GM04503 (cell line): ENCODE measurements around the gene GPR146.

Experiments used
- DNase-seq: peaks from one replicate; pipeline ENCODE4 v3.0.0-alpha.2; 2012; ENCODE audit warnings: low read depth

GPR146 gene

DNA sequence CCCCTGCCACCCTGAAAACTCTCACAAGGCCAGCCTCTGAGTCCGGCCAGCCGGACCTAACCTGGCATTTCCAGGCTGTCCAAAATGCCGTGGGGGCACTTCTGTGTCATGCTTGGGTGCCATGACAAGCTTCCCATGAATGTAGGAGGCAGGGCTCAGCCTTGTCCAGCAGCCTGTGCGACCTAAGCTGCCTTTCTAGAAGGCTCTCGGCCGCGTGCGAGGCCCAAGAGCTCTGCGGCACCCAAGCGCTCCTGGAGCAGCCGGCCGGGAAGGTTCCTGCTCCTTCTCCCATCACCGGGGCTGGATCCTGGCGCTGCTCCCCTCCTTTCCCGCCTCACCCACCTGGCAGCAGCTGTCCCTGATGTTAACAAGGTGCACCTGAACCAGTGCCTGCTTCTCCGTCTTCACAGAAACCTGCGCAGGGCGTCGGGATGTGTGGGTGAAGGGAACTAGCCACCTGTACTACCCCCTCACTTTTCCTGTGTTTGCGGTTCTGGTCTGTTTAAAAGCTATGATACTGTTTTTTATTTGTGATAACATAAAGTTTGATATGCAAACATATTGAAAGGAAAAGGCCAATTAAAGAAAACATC lies 49.7 kb downstream of the GPR146 start:
- no peak for DNase-seq

DNA sequence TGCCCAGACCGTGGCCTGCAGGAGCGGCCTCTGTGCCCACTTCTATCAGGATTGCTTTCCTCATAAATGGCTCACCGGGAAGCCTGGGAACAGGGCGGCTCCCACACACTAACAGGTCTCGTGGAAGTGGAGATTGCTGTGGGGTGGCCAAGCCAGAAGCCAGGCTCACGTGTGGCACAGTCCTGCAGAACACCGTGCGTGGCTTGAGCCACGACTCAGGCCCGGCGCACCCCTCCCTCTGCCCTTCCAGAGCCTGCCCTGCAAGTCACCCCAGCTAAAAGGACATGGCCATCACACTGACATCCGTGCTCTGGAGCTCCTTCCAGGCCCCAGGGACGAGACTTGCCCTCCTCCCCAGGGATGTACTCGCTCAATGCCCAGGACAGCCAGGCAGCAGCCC lies 50.5 kb downstream of the GPR146 start:
- no peak for DNase-seq

DNA sequence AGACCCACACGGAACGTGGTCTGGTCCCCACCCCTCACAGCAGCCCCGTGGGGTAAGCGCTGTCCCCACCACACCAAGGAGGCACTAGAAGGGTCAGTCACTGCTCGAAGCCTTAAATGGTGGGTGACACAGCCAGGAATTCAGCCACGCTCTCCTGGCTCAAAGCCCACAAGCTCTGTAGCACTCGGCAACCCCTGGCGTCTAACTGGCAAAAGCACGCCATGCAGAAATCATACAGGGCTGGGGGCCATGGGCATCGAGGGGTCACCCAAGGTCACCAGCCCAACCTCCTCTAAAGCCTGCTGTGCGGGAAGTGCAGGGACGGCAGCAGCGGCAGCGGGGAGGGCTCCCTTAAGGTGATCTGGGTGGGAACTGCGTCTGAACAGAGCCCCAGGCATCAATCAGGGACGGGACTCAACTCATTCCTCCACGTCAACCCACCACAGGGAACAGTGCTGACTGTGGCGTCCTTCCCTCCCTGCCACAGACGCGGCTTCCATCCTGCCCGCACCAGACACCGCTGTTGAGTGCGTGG lies 51.3 kb downstream of the GPR146 start:
- no peak for DNase-seq

DNA sequence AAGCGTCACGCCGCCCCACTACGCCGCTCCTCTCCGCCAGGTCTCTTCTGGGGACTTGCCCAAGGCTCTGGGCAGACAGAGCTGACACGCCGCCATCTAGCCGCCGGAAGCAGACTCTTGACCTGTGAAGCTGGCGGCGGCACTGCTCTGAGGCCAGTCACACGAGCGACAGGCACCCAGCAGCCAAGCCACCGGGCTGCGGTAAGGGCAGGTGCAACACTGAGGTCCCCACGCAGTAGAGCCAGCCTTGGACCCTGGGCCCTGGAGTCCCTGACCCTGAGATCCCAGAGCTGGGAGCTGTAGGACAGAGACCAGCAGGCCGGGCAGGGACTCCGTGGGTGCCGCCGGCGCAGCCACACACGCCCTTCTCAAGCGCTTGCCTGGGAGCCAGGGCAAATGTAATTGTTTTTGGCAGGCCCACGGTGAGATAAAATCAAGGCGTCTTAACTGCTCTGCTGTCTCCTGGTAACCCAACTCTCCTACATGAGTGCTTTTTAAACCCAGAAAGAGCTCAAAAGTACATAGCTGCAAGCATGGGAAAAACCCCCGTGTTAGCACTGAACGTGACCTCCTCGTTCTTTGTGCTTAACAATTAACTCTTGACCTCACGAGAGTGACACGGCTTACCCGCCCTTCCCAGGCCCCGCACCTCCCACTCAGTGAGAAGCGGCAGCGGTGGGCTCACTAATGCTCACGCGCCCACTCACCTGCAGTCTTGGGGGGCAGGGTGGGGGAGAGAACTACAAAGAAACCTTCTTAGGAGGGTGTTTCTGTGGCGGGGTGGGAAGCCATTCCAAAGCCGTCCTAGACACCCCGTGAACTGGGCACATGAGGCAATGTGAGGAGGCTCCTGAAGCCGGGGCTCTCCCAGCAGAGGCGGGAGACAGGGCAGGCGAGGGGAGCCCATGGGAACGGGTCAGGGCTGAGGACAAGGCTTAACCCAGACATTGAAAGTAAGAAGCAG lies 52.1 kb downstream of the GPR146 start:
- DNase-seq: no peak

DNA sequence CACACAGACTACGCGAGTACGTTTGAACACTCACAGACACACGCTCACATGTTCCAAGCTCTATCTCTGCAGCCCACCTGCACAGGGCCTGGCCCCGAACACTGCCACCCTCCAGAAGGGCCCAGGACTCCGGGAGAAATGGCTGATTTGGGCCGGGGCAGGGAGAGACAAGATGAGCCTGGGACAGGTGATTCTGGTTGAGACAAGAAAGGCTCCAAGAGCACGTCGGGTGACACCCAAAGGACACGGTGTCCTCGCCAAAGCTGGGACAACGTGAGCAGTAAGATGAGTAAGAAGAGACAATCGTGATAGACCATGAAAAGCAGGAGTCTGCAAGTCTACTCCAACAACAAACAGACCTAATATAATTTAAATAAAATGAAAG lies 52.8 kb downstream of the GPR146 start:
- DNase-seq: no peak

DNA sequence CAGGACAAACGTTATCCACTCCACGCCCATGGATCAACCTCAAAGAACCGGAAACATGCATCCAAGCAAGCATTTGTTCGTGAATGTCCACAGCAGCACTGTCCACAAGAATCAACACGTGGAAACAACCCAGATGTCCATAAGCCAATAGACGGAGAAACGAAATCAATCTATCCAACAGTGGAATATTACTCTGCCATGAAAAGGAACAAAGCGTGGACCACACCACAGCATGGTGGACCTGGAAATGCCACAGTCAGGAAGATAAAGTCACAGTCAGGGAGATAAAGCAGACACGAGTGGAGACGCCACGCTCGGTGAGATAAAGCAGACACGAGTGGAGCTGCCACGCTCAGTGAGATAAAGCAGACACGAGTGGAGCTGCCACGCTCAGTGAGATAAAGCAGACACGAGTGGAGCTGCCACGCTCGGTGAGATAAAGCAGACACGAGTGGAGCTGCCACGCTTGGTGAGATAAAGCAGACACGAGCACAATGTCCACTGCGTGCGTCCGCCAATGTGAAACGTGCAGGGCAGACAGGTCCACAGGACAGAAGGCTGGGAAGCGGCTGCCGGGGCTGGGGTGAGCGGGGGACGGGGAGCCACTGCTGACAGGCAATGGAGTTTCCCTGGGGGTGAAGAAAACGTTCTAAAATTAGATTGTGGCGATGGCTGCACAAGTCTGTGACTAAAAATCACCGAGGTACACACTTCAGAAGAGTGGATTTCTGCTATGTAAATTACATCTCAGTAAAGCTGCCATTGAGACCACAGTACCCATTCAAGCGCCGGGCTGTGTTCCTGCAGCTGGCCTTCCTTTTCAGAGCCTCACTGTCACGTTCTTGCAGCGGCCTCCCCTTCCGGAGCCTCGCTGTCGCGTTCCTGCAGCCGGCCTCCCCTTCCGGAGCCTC lies 54.2 kb downstream of the GPR146 start:
- DNase-seq: no peak

DNA sequence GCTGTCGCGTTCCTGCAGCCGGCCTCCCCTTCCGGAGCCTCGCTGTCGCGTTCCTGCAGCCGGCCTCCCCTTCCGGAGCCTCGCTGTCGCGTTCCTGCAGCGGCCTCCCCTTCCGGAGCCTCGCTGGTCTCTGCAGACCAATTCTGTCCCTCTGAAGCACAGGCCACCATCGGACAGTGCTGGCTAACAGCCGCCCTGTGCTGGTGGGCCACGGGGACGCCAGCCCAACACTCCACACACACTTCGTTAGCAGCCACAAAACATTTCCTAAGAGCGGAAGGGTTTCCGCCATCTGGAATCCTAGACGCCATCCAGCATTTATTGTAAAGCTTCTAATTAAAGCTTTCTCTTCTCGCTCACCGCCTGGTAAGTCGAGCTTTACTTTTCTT lies 54.8 kb downstream of the GPR146 start:
- DNase-seq: no peak

DNA sequence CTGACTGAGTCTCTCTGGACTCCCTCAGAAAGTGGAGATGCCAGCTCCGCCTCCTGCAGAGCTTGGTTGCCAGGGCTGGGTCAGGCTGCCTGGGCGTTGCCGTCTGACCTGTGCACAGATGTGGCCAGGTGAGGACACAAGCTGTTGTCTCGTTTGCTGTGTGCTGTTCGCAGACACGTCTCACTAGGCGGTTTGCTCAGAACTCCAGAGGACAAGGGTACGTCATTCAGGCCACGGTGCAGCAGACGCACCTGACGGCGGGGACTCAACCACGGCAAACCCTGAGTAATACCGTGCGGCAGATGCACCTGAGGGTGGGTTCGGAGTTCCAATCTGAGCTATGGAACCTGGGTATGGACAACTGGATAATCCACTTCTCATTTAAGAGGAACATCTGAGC lies 55.3 kb downstream of the GPR146 start:
- no peak for DNase-seq

DNA sequence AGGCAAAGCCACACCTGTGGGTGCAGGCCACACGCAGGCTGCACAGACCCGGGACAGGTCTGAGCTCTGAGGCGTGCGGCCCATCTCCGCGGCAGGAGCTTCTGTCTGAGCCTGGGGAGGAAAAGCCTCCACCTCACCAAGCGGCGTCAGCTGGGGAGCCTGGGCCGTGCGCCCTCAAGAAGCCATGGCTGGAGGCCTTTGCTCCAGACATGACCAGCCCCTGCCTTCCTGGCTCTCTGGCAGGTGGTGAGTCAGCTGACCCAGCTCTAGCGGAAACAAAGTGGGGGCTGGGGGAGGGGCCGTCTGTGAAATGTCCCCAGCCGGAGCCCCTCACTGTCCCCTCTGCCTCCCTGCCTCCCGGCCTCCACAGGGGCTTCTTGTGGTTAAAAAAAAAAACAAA lies 56.0 kb downstream of the GPR146 start:
- no peak for DNase-seq

DNA sequence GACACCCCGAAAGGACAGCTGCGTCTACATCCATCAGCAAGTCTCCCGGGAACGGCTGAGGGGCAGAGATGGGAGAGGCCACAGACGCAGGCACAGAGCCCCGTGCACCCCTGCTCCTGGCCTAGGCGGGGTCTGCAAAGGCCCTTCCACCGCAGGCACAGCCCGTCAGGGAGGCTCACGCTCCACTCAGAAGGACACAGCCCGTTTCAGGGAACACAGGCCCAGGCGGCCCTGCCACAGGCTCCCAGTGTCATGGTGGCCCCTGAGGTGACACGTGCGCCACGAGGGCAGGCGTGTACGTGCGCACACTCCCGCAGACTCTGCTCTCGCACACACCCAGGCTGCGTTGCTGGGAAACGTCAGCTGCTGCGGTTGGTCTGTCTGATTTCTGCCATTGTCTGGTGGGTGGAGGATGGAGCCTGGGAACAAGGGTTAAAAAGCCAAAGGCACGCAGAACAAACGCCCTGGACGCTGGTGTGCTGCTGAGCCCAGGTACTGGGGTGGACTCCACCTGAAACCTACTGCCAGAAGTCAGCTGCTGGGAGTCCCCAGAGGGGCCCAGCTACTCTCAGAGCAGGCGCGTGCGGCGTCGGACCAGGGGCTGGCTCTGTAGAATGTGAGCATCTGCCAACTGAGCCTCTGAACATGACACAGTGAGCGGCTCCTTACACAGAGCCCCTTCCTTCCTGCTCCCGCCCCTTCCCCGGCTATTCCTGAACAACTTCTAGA lies 56.7 kb downstream of the GPR146 start:
- no peak for DNase-seq

DNA sequence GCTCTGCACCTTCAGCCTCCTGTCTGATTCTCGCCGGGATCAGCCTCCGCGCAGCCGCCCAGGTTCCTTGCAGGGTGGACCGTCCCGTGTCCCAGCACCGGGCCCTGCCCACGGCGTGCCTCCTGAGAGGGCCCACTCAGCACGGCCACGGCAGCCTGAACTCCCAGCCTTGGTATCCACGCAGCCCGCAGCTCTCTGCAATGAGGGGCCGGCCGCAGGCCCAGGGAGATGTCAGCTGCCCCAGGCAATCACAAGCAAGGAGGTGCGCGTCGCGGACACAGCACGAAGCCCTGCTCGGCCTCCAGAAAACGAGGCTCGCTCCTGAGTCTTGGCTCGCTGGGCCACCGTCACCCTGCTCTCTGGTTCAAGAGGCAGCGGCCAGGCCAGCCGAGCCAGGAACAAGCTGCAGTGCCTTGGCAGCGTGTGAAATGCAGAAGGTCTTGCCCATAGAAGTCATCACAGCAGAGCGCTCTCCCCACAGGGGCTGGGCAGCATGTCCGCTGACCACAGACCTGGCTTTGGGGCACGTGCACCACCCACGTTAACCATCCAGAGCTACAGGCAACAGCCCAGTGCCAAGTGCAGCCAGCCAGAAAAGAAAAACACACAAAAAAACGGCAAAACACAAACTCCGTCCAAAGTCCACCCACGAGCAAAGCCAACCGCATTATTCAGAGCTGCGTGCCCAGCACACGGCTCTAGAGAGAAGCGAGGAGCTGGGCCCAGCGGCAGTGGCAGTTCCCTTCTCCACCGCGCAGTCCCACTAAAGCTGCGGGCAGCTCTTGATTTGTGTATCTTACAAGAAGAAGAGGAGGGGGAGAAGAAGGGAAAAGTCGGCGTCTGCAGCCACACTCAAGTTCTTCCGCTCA lies 57.5 kb downstream of the GPR146 start:
- no peak for DNase-seq

DNA sequence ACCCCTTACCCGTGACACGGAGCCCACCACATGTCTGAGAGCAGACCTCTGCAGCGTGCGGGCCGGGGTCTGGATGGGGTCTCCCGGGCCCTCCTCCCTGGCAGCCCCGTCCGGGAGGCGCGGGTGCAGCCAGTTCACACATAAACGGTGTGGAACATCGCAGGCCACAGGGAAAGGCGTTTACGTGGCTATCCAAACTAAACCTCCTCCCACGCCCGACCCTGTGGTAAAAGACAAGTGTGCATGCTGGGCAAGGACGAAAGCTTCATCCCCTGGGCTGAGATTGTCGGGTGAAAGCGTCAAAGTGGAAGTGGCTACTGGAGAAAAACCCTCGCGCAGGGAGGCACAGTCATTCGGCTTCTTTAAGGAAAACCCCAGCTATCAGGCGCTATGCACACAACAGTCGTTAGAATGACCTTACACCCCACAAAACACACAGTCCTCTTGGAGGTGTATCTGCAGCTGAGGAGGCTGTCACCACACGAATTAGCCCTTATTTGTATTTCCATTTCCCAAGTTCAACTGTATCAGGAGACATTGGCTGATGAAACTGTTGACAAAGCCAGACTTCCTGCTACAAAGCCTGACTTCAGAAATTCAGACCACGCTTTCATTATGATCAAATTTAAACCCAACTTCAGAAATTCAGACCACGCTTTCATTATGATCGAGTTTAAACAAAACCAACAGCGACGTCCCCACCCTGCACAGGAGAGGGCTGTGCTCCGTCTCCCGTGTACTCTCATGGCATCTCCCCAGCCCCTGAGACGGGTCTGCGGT lies 58.9 kb downstream of the GPR146 start:
- no peak for DNase-seq

DNA sequence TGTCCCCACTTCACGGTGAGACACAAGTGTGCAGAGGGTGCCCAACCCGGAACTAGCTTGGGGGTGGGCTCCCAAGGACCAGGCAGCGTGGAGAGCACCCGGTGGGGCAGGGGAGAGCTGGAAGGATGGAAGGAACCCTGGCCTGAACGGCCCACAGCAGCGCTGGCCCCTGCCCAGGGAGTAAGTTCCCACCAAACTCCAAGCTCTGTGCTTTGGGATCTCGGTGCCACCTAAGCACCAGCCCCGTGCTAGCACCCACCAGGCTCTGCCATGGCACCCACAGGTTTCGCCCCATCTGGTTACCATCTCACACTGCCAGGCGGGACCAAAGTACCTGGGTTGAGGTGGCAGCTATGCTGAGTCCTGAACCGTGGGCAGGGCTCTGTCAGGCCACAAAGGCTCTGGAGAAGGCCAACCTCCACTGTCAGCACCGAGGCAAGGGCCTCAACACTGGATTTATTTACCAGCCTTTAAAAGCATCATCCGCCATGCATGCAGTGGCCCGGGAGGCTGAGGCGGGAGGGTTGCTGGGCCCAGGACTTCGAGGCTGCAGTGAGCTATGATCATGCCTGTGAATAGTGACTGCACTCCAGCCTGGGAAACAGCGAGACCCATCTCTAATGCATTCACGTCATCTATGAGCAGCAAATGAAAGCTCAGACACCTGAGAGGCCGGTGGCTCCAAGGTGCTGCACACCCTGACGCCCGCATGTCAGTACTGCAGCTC lies 59.6 kb downstream of the GPR146 start:
- DNase-seq: no peak

DNA sequence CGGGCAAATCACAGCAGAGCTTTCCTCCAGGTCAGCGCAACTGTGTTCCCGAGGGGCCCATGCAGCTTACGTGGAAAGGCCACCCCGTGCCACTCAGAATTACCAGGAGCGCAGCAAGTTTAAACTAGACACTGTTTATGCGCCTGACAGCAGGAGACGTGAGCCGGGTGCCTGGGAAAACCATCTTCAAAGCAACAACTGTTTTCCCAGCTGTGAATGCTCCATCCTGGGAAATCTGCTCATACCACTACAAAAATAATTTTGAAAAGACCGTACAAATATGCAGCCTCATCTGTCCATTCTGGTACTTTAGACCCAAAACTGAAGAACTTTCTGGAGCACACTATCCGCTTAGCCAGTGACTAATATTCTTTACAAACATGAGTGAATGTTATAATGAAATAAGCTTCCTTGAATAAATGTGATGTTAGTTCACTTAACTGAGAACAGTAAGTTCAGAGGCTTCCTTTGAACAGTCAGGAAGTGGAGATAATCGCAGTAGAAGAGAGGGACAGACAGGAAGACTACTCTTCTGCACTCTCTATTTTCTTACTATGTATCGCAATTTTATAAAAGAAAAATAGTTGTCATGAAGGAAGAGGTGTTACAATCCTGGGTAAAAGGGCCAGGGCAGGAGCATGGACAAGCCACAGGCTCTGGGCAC lies 60.3 kb downstream of the GPR146 start:
- DNase-seq: no peak

DNA sequence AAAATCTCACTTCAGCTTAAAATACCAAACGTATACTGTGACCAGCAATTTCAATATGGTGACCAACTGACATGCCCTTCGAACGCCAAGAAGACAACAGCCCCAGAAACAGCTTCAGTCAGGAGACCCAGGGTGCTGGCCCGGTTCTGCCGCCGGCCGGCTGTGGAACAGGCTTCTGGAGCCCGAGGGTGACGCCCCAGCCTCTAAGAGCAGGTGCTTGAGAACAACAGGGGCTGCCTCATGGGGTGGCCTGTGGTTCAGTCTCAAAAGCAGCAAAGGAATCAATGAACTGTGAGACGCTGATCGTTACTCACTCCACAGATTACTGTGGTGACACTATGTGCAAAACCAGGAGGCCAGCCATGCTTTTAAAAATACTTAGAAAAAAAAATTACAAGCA lies 60.8 kb downstream of the GPR146 start:
- DNase-seq: no peak

DNA sequence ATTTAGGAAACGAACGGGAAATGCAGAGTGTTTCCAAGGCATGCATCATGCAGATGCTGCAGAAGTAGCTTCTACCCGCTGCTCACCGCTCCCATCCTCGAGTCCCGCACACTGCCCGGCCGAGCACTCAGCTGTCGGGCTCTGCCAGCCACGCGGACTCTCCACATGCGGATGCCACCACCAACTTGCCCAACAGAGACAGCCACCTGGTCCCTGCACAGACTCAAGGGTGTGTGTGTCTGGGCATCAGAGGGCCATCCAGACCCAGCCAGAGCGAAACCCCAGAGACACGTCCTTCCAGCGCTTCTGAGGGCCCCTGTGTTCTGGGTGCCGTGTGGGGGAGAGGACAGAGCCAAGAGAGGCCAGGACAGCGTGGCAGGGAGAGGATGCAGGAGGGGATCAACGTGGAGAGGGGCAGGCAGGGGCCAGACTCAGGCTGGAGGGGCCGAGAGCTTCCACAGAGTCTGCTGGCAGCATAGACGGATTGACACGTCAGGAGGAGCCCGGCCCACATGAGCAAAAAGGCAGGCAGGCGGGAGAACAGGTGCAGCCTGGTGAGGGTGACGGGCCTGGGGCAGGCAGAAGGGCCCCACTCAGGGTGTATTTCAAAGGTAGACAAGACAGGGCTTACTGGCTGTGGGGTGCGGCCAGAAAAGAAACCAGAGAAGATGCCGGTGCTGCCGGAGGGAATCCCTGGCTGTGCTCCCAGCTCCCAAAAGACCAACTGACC lies 61.9 kb downstream of the GPR146 start:
- DNase-seq: no peak

DNA sequence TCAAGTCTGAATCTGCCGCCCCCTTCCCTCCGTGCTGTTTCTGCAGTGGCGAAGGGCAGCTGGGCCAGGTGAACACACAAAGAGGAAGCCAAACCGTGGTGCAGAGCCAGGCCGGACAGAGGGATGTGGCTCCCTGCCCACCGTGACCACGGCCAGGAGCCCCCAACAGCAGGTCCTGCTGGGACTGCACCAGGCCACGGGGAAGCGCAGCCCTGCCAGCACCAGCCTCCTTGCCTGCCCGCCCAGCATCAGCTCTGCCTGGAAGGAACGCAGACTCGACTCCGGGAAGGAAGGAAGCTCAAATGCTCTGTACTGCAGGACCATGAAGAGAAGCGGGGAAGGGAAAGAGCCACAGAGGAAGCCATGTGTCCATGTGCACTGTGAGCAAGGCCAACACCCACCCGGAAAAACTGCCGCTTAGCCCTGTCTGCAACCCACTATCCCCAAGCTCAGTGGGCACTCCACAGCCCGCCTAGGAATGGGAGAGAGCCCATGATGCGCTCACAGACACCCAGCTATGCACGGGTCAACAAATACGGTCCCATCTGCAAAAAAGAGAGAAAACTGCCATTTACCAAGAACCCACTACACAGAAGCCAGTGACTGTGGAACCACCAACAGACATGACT lies 62.6 kb downstream of the GPR146 start:
- no peak for DNase-seq
